C4-2B (cell line): ENCODE measurements around the gene PLXNB3.

Experiments used
- H3K27ac ChIP-seq: fragments of 450-650 bp; 2 replicates; pipeline ENCODE4 v1.5.1; 2017
- CTCF ChIP-seq: fragments of 450-650 bp; conservative IDR thresholded peaks from 2 replicates; pipeline ENCODE4 v1.5.1; 2017; ENCODE audit warnings: mild to moderate bottlenecking
- ZFX ChIP-seq: fragments of 450-650 bp; IDR thresholded peaks from 2 replicates; pipeline ENCODE4 v1.6.1; 2017

PLXNB3 gene

DNA sequence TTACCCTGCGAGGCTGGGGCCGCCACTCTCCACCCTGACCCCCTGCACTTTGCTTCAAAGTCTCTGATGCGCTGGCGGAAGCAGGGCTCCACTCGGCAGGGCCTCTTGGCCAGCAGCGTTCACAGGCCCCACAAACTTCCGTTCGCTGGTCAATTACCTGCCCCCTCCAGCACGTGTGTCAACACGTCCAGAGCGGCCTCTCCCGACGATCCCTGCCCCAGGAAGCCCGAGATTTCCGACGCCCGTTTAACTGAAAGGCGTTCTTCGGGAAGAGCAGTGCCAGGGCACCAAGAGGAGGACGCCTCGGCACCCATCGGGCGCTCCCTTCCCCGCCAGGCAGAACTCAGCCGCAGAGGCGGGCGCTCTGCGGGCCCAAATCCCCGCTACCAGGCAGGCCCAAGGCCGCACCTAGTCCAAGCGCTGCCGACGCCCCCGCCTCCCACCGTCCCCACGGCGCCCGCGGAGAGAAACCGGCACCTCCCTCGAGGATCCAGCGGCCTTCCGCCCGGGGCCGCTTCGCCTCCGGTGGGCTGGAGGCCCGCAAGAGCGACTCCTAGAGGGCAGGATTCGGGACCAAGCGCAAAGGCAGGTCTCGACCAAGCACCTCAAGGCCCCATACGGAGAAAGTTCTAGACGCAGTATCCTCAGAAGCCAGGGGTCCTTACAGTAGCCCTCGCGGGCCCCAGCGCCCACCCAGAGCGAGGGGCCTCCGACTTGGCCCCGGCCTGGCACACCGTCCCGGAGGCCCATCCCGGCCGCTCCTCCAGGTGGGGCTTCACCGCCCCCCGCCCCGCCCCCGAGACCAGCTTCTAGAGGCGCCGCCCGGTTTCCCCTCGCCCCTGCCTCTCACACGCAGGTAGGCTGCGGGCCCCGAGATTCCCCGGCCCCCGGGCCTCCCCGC, 40.4 kb upstream of the PLXNB3 start:
- peak overlapping the region; percentile 95 for H3K27ac ChIP-seq
- TF ChIP-seq CTCF (peak; percentile 45), ZFX (peak; percentile 35; the same call in 1 of the 2 replicates)

GRCh38 chrX:153724252-153725038, 39.6 kb upstream of the PLXNB3 start, which contains the start of the genes ABCD1 and BCAP31:
ABCD1 (plus strand) TSS chrX:153724856; CDS start chrX:153725267, 411 bp downstream.
BCAP31 (minus strand) TSS chrX:153724387; CDS start chrX:153723244, 1,143 bp downstream.
- H3K27ac ChIP-seq: peak within 1 kb of the TSS; percentile 95

DNA sequence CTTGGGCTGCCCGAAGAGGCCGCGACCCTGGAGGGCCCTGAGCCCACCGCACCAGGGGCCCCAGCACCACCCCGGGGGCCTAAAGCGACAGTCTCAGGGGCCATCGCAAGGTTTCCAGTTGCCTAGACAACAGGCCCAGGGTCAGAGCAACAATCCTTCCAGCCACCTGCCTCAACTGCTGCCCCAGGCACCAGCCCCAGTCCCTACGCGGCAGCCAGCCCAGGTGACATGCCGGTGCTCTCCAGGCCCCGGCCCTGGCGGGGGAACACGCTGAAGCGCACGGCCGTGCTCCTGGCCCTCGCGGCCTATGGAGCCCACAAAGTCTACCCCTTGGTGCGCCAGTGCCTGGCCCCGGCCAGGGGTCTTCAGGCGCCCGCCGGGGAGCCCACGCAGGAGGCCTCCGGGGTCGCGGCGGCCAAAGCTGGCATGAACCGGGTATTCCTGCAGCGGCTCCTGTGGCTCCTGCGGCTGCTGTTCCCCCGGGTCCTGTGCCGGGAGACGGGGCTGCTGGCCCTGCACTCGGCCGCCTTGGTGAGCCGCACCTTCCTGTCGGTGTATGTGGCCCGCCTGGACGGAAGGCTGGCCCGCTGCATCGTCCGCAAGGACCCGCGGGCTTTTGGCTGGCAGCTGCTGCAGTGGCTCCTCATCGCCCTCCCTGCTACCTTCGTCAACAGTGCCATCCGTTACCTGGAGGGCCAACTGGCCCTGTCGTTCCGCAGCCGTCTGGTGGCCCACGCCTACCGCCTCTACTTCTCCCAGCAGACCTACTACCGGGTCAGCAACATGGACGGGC, 38.8 kb upstream of the PLXNB3 start:
- no peak for TF ChIP-seq CTCF
- no peak for TF ChIP-seq ZFX
- H3K27ac ChIP-seq: peak overlapping the region; percentile 95

More at GRCh38 chrX:153724252-153725038, 39.6 kb upstream of the PLXNB3 start, which contains the start of the genes ABCD1 and BCAP31:
- no peak for TF ChIP-seq CTCF
- TF ChIP-seq ZFX: no peak

DNA sequence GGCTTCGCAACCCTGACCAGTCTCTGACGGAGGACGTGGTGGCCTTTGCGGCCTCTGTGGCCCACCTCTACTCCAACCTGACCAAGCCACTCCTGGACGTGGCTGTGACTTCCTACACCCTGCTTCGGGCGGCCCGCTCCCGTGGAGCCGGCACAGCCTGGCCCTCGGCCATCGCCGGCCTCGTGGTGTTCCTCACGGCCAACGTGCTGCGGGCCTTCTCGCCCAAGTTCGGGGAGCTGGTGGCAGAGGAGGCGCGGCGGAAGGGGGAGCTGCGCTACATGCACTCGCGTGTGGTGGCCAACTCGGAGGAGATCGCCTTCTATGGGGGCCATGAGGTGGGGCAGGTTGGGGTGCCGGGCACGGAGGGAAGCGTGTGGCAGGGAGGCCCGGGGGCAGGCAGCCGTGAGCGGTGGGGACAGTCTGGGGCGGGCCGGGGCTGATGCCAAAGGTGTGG, 38.2 kb upstream of the PLXNB3 start:
- H3K27ac ChIP-seq: peak overlapping the region; percentile 95
- no peak for TF ChIP-seq CTCF
- TF ChIP-seq ZFX: peak; percentile 36; the same call in 1 of the 2 replicates

DNA sequence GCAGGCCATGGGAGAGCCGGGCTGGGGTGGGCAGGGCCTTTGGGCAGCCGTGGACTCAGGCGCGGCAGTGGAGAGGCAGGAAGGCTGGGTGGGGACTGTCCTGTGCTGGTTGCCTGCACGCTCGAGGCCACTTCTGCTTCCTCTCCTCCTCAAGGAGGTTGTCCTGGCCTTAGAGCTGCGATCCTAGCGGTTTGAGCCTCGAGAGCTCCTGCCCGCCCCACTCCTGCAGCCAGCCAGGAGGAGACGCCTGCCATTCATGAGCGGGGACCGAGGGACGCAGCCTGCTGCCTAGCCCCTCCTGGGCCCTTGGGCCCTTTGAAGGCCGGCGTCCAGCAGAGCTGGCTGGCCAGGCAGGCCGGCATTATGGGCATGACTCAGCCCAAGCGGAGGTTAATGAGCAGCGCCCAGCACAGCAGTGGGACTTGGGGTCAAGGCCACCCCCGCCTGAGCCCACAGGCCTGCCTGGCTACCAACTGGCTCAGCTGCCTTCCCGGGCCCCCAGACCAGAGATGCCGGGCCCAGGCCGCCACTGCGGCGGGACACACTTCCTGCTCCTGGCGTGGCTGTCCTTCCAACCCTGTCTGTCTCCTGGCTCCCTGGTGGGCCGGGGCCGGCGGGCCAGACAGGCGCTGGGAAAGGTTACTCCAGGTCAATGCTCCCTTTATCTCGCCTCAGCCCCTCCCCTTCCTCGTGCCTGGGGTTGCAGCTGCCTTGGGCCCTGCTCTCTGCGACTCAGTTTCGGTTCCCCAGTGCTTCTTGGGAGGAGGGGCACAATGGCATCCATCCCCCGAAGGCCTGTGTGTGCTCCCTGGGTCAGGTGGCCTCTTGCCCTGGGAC, 37.5 kb upstream of the PLXNB3 start:
- TF ChIP-seq ZFX (no peak), CTCF (no peak)
- H3K27ac ChIP-seq: peak overlapping the region; percentile 95
